Natural killer cell (primary cell): Measurements from ENCODE around the gene WBP4. TPM values are rescaled to one million over a fixed set of nuclear protein-coding genes. Genes with fewer than 3 reads are reported as not detected.

Experiments
- ATAC-seq, 3 donors: fragments of 150-1000 bp in 2 of 3; fragments of 200-7000 bp in 1 of 3; cut with Tn5 transposase; 1 replicate in 1 of 3; 2 replicates in 2 of 3; pipeline ENCODE4 v1.10.0; 2021; ENCODE audit warnings: mild to moderate bottlenecking in 2 of 3, moderate library complexity in 2 of 3
- DNase-seq, 2 donors: peaks; one replicate each; pipeline versions ENCODE4 v3.0.0 to v3.0.0-alpha.2; 2013 to 2021; ENCODE audit warnings: mixed read lengths in 1 of 2
- H3K27ac ChIP-seq: one replicate; pipeline ENCODE4 v1.5.1; 2013; ENCODE audit warnings: mild to moderate bottlenecking, low read length
- H3K27me3 ChIP-seq: one replicate; pipeline ENCODE4 v1.6.1; 2013; ENCODE audit warnings: low read length; ENCODE audit not compliant: control insufficient read depth, insufficient read depth
- H3K36me3 ChIP-seq: one replicate; pipeline ENCODE4 v1.6.1; 2013; ENCODE audit warnings: low read length; ENCODE audit not compliant: control insufficient read depth, insufficient read depth
- H3K4me1 ChIP-seq: one replicate; pipeline ENCODE4 v1.6.1; 2013; ENCODE audit warnings: low read length; ENCODE audit not compliant: control insufficient read depth, insufficient read depth
- H3K4me3 ChIP-seq: one replicate; pipeline ENCODE4 v1.5.1; 2013; ENCODE audit warnings: low read length
- H3K9me3 ChIP-seq: one replicate; pipeline ENCODE4 v1.6.1; 2013; ENCODE audit warnings: low read length; ENCODE audit not compliant: control insufficient read depth, insufficient read depth
- H3K27ac Mint-ChIP-seq, 2 donors: one replicate each; pipeline ENCODE4 v1.8.0; 2022; ENCODE audit warnings: mild to moderate bottlenecking in 2 of 2, mixed read lengths in 2 of 2, moderate library complexity in 1 of 2
- H3K27me3 Mint-ChIP-seq, 2 donors: one replicate each; pipeline ENCODE4 v1.8.0; 2022; ENCODE audit warnings: low read depth in 2 of 2, mixed read lengths in 2 of 2
- H3K36me3 Mint-ChIP-seq: one replicate; pipeline ENCODE4 v1.8.0; 2022; ENCODE audit warnings: mixed read lengths
- H3K4me1 Mint-ChIP-seq, 2 donors: one replicate each; pipeline ENCODE4 v1.8.0; 2022; ENCODE audit warnings: mixed read lengths in 2 of 2
- H3K4me3 Mint-ChIP-seq: one replicate; pipeline ENCODE4 v1.8.0; 2022; ENCODE audit warnings: mild to moderate bottlenecking, moderate library complexity, mixed read lengths
- H3K9me3 Mint-ChIP-seq, 2 donors: one replicate each; pipeline ENCODE4 v1.8.0; 2022; ENCODE audit warnings: mixed read lengths in 2 of 2
- CTCF ChIP-seq: fragments of 200-600 bp; IDR thresholded peaks from one replicate; pipeline ENCODE4 v1.8.0; 2022; ENCODE audit warnings: antibody characterized with exemption
- WGBS: methylation state at CpG from one replicate; pipeline ENCODE4 v1.1.7; 2013; ENCODE audit warnings: missing lambda C conversion rate; ENCODE audit not compliant: insufficient coverage; 5-methylcytosine and 5-hydroxymethylcytosine counted together
- intact Hi-C: fragments of 100-400 bp; cut with micrococcal nuclease; formaldehyde crosslinking; loops from one replicate; pipeline ENCODE4 v1.14.2; 2022
- total RNA-seq, 4 donors: library from RNA; stranded (reverse); fragments of 120-200 nt in 1 of 4; gene quantifications; one replicate each; pipeline versions ENCODE4 v1.2.3 to v1.2.4, GENCODE V29; 2013 to 2022

Gene WBP4
- total RNA-seq, 3 donors from 2014 or later (not counting 1 experiment from before 2014, with no cell fraction given) = 4.2 to 6.8 (median 5.1) TPM

GRCh38 chr13:41060082-41060723 lies 1.1 kb upstream of the WBP4 start:
- peaks cover 3% of the 10 kb centered on the region for H3K4me1 ChIP-seq
- no peaks in the 10 kb centered on the region for H3K9me3 ChIP-seq
- H3K9me3 Mint-ChIP-seq = no peaks in the 10 kb centered on the region
- intact Hi-C loops = loop anchor here (1.0 to 10.0 kb wide), 6 partner anchors 43 to 285 kb away; partner anchors contain the start of genes MRPS31, MTRF1 and NAA16
- H3K4me3 ChIP-seq = peak overlapping the region; percentile 96
- H3K27ac Mint-ChIP-seq = peak overlapping the region; percentile 95 to 100
- H3K27me3 ChIP-seq = no peaks in the 10 kb centered on the region
- peaks cover under 1% of the 10 kb centered on the region for H3K36me3 ChIP-seq
- ATAC-seq = peak; percentile 28 to 46 (median 39)
- no peaks in the 10 kb centered on the region for H3K27me3 Mint-ChIP-seq
- peak overlapping the region; percentile 86 for H3K27ac ChIP-seq
- WGBS = under 1% methylated on average over 57 of the region's 57 CpGs
- H3K4me3 Mint-ChIP-seq = peak overlapping the region; percentile 97
- TF ChIP-seq CTCF = no peak
- no peaks in the 10 kb centered on the region for H3K36me3 Mint-ChIP-seq
- DNase-seq = peak; percentile 68 to 82
- H3K4me1 Mint-ChIP-seq = peaks cover 25 to 59% of the 10 kb centered on the region in 2 donors

GRCh38 chr13:41060724-41061074 lies 610 bp upstream of the WBP4 start:
- peaks cover 3% of the 10 kb centered on the region for H3K4me1 ChIP-seq
- H3K27me3 ChIP-seq = no peaks in the 10 kb centered on the region
- Mint-ChIP-seq H3K9me3 (no peaks in the 10 kb centered on the region), H3K27me3 (no peaks in the 10 kb centered on the region), H3K27ac (peak overlapping the region; percentile 95 to 100), H3K36me3 (no peaks in the 10 kb centered on the region), H3K4me3 (peak overlapping the region; percentile 97), H3K4me1 (peaks cover 25 to 56% of the 10 kb centered on the region in 2 donors)
- ATAC-seq = peak; percentile 32 to 67 (median 56)
- H3K9me3 ChIP-seq = no peaks in the 10 kb centered on the region
- DNase-seq = peak; percentile 75 to 91
- H3K36me3 ChIP-seq = peaks cover 5% of the 10 kb centered on the region
- WGBS = 0% methylated on average over 35 of the region's 35 CpGs
- peak overlapping the region; percentile 86 for H3K27ac ChIP-seq
- H3K4me3 ChIP-seq = peak overlapping the region; percentile 96
- intact Hi-C loops = loop anchor here (1.0 to 10.0 kb wide), 7 partner anchors 43 to 286 kb away; partner anchors contain the start of genes KBTBD6, MRPS31, MTRF1 and NAA16
- no peak for TF ChIP-seq CTCF

- H3K27ac ChIP-seq = peak overlapping the region; percentile 86
- peaks cover 3% of the 10 kb centered on the region for H3K4me1 ChIP-seq
- H3K9me3 Mint-ChIP-seq = no peaks in the 10 kb centered on the region
- no peaks in the 10 kb centered on the region for H3K27me3 ChIP-seq
- intact Hi-C loops = loop anchor here (1.0 to 10.0 kb wide), 6 partner anchors 70 to 287 kb away; partner anchors contain the start of genes KBTBD6, MRPS31, MTRF1 and NAA16
- no peaks in the 10 kb centered on the region for H3K27me3 Mint-ChIP-seq
- no peak for TF ChIP-seq CTCF
- H3K4me3 Mint-ChIP-seq = peak overlapping the region; percentile 97
- DNase-seq (no peak), ATAC-seq (peak; percentile 19 to 49 (median 27))
- whole genome bisulfite sequencing = 14% methylated on average over 20 of the region's 24 CpGs
- peak overlapping the region; percentile 95 to 100 for H3K27ac Mint-ChIP-seq
- H3K36me3 Mint-ChIP-seq = no peaks in the 10 kb centered on the region
- H3K36me3 ChIP-seq = peaks cover 19% of the 10 kb centered on the region
- H3K4me1 Mint-ChIP-seq = peaks cover 19 to 48% of the 10 kb centered on the region in 2 donors
- H3K4me3 ChIP-seq = peak overlapping the region; percentile 96
- no peaks in the 10 kb centered on the region for H3K9me3 ChIP-seq
These were observed 867 bp downstream of the WBP4 start for GRCh38 chr13:41061914-41062837.
